Right lobe of liver (tissue), 4 donors: Measurements from ENCODE around the gene CLIC6.

ENCODE experiments used
- CTCF ChIP-seq, 4 donors: fragments of 200-600 bp in 3 of 4; fragments of 450-650 bp in 1 of 4; IDR thresholded peaks; one replicate each; pipeline versions ENCODE4 v1.5.1 to v1.8.0; 2016 to 2022; ENCODE audit warnings: antibody characterized with exemption in 4 of 4, mild to moderate bottlenecking in 2 of 4
- POLR2A ChIP-seq: fragments of 450-650 bp; IDR thresholded peaks from one replicate; pipeline ENCODE4 v1.6.1; 2017; ENCODE audit warnings: antibody characterized with exemption, mild to moderate bottlenecking
- donor health status: DM: no; HTN: no; CAD: no.
- donor health status: DM: no; HTN: no; CAD: no.
- donor health status: DM: no; HTN: yes; CAD: no.

DNA sequence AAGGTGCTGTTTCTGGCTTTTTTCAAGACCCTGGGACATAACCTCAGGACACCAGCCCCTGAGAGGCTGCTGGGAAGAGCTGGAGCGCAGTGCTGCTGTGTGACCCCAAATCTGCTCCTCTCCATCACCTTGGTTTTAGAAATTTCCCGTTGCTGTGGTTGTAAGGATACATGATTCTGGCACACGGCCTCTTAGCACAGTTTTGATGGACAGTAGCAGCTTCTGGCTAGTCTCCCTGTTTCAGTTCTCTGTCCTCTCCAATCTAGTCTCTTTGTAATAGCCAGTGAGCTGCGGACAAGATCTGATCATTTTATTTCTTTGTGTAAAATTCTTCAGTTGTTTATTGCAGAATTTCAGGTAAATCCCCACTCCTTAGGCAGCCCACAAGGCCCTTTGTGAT lies 3.1 kb downstream of the CLIC6 start:
- TF ChIP-seq CTCF (IDR thresholded peaks at IDR 0.05) (no peak), POLR2A (no peak)
